Measurements from ENCODE around the gene SGPL1.
"Not testable (repeated sequence)": the region's sequence is repeated elsewhere in the genome, so short reads cannot be mapped to it uniquely, and the experiment has no call there.

SGPL1 gene

GRCh38 chr10:70837660-70838059 is 21.9 kb downstream of the SGPL1 start:
- no peak for DNase-seq (ENCODE audit: low read depth in 2 of 2, low spot score in 1 of 2)

- DNase-seq (ENCODE audit: low read depth in 2 of 2, low spot score in 1 of 2), result no peak
These were observed 22.6 kb downstream of the SGPL1 start for GRCh38 chr10:70838270-70838805.

DNA sequence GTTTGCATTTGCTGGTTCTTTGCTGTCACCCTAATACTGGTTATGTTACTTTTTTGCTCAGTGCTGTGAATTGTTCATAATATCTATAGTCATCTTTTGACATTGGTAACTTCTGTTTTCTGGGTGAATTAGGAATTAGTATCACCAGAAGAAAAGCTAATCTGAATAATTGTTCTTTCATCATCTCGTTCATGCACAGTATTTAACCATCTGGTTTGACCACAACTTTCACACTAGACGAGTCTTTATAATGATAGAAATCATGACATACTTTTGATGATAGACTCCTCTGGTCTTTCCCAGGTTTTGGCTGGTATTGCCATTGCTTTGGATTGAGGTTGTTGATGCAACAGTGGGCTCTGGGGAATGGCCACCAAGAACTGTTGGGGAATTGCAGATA is 25.1 kb downstream of the SGPL1 start:
- no peak for DNase-seq (ENCODE audit: low read depth in 2 of 2, low spot score in 1 of 2)

GRCh38 chr10:70843333-70843732 is 27.6 kb downstream of the SGPL1 start:
- no peak for DNase-seq (ENCODE audit: low read depth in 2 of 2, low spot score in 1 of 2)

DNA sequence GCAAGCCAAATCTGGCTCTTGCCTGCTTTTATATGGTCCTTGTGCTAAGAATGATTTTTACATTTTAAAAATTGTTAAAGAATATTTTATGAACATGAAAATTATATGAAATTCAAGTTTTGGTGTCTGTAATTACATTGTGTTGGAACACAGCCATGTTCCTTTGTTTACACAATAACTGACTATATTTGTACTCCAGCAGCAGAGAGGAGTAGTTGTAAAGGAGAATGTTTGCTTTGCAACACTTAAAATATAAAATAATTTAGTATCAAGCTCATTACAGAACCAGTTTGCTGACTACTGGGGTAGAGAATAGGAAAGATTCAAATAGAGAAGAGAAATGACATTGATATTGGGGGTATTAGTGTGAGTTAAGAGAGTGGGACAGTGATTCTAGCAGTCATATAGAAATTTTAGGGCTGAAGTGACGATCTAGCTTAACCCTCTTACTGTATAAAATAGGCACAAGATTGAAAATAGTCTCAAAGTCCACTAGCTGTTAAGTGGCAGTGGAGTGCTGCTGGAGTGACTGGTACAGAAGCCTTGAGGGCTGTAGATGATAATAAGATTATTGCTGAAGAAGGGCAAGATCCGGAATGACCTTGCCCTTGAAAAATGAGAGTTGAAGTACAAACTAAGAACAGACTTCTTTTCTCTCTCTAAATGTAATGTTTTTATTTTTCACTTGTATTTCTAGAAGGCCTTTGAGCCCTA is 28.2 kb downstream of the SGPL1 start:
- no peak for DNase-seq (ENCODE audit: low read depth in 2 of 2, low spot score in 1 of 2)

- no peak for DNase-seq (ENCODE audit: low read depth in 2 of 2, low spot score in 1 of 2)
These were observed 29.5 kb downstream of the SGPL1 start for GRCh38 chr10:70845256-70845655.

- DNase-seq (ENCODE audit: low read depth in 2 of 2, low spot score in 1 of 2), result no peak
These were observed 30.1 kb downstream of the SGPL1 start for GRCh38 chr10:70845816-70846215.

GRCh38 chr10:70846795-70847194 is 31.0 kb downstream of the SGPL1 start:
- DNase-seq (ENCODE audit: low read depth in 2 of 2, low spot score in 1 of 2), result no peak

DNA sequence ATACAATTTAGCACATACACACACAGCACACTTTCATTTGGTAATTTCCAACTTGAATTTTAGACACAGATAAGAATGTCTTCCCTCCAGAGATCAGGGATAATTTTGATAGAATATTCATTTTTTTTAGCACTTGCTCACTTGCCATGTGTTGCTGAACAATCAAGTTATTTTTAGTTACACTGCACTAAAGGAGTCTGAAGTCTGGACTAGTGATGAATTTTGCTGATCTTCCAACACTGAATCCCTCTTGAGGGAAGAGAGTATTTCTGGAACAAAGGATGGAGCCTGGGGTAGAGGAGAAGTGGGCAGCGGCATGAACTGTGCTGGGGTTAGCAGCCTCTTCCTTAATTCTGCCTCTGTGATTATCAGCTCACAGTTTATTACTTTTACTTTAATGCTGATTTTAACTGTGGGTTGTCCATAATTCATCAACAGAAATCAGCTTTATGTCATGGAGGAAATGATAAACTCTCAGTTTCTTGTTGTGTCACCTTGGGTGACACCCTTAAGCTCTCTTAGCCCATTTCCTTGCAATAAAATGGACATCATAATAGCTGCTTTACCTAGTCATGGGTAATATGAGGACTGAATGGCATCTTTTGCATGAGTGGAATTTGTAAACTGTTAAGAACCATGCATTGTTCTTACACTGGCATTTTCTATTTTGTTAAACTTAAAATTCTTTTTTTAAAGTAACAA is 32.1 kb downstream of the SGPL1 start:
- DNase-seq (ENCODE audit: low read depth in 2 of 2, low spot score in 1 of 2), result no peak

DNA sequence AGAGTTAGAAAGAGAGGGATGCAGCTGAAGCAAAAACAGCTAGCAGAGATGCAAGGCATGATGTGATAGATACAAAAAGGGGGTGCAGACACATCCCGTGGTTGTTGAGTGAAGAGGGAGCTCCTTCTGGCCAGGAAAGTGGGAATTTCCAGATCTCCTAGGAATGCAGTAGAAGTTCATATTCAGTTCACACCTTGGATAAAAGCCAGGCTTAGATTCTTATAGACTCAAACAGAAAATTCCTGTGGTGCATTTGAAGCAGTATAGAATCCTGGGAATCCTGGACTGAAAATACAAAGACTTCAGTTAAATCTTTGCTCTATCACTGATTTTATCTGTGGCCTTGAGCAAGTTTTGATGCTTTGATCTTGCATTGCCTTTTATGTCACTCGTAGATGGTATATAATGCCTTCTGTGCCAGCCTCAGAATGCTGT is 33.9 kb downstream of the SGPL1 start:
- DNase-seq (ENCODE audit: low read depth in 2 of 2, low spot score in 1 of 2), result no peak

DNA sequence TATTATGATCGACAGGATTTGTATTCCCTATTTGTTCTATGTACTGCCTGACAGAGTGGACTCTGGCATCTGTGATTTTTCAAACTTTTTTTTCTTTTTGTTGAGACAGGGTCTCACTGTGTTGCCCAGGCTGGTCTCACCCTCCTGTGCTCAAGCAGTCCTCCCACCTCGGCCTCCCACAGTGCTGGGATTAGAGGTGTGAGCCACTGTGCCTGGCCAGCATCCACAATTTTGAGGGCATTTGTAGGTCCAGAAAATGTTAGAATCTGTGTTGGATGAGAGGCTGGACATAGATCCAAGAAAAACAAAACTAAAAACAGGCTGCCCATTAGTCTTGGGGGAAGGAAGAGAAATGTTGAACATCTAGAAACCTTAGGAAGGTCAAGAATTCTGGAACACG is 34.3 kb downstream of the SGPL1 start:
- no peak for DNase-seq (ENCODE audit: low read depth in 2 of 2, low spot score in 1 of 2)

DNA sequence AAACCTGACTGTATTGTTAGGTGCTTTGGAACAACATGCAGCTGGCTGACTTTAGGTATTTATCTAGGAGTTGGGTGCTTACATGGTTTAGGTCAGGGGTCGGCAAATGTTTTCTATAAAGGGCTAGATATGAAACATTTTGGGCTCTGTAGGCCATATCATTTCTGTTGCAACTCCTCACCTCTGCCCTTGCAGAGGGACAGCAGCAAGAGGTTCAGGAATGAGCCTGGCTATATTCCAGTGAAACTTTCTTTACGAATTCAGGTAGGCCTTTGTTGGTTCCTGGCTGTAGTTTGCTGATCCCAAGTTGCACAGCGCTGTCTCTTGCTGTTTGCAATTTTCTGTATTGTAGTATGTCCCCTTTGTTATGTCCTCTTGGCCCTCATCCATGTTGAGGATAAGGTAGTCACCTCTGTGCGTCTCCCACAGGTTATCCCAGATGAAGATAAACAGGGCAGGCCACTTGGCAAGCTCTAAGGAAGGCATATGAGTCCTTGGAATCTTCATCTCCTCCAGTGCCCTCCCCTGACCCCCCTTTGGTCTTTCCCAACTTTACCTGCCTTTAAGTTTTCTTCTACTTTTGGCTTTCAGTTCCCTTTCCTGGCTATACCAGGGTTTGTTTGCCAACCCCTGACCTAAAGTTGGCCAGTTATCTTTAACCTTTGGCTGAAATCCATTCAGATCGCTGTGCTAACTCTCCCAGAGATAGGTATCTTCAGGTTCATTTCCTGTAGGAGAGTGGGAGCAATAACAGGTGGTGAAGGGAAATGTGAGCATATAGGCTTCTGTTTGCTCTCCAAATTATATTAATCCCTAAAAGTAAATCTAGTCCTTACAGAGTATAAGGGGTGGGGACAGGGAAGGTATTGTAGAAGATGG is 36.1 kb downstream of the SGPL1 start:
- DNase-seq (ENCODE audit: low read depth in 2 of 2, low spot score in 1 of 2), result no peak

DNA sequence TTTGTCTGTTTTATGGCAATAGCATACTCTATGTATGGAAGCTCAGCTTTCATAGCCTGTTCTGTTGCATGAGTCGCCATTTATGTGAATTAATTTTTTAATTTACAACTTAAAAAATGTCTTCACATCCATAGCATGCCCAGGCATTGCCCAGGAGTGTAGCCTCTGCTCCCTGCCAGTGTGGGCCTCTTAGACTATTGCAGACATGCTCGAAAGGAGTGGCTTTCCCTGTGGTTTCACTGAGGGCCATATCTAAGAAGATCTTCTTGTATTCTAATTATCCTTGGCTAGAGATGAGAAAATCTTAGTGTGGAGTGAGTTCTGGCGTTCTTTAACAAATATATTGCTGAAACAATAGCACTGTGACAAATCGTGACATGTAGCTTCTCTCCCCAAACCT is 37.3 kb downstream of the SGPL1 start:
- no peak for DNase-seq (ENCODE audit: low read depth in 2 of 2, low spot score in 1 of 2)

DNA sequence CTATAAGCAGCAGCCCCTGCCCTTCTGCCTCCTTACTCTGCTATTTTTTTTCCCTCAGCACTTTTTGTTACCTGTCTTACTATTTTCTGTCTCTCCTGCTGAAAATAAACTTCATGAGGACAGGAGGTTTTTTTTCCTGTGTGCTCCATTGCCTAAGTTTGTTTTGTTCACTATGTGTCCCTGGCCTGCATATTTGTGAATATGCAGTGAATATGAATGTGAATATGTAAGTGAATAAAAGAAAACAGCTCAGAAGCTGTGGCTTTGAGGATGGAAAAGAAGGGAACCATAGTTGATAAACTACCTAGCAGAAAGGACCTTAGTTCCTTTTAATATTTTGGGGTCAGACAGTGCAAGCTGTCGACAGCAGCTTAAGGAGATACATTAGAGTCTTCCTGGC is 37.7 kb downstream of the SGPL1 start:
- DNase-seq (ENCODE audit: low read depth in 2 of 2, low spot score in 1 of 2), result no peak

DNA sequence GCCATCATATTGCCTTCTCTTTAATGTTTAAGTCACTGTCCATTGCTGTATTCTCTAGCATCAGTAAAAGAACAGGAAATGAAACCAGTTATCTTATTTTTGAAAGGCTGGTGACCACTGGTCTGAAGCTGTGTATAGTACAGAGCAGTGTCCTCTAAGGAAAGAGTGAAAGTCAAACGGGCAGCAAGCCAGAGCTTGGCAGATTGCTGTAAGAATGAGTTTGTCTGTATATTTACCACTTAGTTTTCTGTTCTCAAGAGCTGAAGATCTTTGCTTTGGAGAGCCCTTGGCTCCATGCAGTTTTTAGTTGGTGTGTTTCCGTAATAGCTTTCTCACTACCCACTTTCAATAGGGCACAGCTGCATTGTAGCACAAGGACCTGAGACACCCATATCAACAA is 40.7 kb downstream of the SGPL1 start:
- no peak for DNase-seq (ENCODE audit: low read depth in 2 of 2, low spot score in 1 of 2)

- no peak for DNase-seq (ENCODE audit: low read depth in 2 of 2, low spot score in 1 of 2)
These were observed 43.0 kb downstream of the SGPL1 start for GRCh38 chr10:70858759-70859158.

- not testable (repeated sequence) for DNase-seq (ENCODE audit: low read depth in 2 of 2, low spot score in 1 of 2)
These were observed 45.9 kb downstream of the SGPL1 start for GRCh38 chr10:70861495-70862197.

GRCh38 chr10:70863470-70864160 is 47.9 kb downstream of the SGPL1 start:
- DNase-seq (ENCODE audit: low read depth in 2 of 2, low spot score in 1 of 2), result no peak

DNA sequence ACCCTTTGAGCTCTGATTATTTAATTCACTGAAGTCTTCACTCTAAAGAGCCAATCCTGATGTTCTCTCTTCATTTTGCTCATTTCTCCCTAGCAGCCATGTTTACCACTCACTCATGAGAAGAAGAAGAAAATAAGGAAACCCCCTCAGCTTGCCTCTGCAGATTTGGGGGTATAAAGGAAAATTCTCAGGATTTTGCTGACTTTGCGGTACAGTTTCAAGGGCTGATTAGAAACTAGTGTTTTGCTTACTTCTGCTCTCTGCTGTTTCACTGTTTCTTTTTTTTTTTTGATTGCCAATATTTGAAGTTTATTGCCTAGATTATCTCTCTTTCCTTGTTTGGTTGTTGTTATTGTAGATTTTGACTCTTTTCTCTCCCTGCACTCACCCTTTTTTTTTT is 49.2 kb downstream of the SGPL1 start:
- DNase-seq (ENCODE audit: low read depth in 2 of 2, low spot score in 1 of 2), result no peak

GRCh38 chr10:70866424-70866823 is 50.7 kb downstream of the SGPL1 start:
- DNase-seq (ENCODE audit: low read depth in 2 of 2, low spot score in 1 of 2), result no peak
